Gastrocnemius medialis (tissue), 4 donors: ENCODE measurements around the gene CACNB4. TPM values are rescaled to one million over a fixed set of nuclear protein-coding genes. Genes with fewer than 3 reads are reported as not detected.

ENCODE experiments used
- ATAC-seq, 2 donors: fragments of 150-250 bp; one replicate each; pipeline ENCODE4 v1.9.1; 2016
- DNase-seq, 2 donors: peaks; one replicate each; pipeline ENCODE4 v3.0.0-alpha.2; 2019
- H3K27ac ChIP-seq, 4 donors: fragments of 200-600 bp; sonication (generic); 1 replicate in 1 of 4; 2 replicates in 3 of 4; pipeline ENCODE4 v1.5.1; 2016 to 2018; ENCODE audit warnings: mild to moderate bottlenecking in 2 of 4, moderate library complexity in 1 of 4
- H3K27me3 ChIP-seq, 3 donors: fragments of 200-600 bp; sonication (generic) in 2 of 3; 1 replicate in 1 of 3; 2 replicates in 2 of 3; pipeline versions ENCODE4 v1.5.1 to v1.6.0; 2016 to 2019; ENCODE audit warnings: mild to moderate bottlenecking in 1 of 3, moderate library complexity in 1 of 3
- H3K36me3 ChIP-seq, 2 donors: fragments of 200-600 bp; sonication (generic) in 1 of 2; one replicate each; pipeline ENCODE4 v1.5.1; 2017 to 2018
- H3K4me1 ChIP-seq, 2 donors: fragments of 200-600 bp; sonication (generic) in 1 of 2; one replicate each; pipeline ENCODE4 v1.5.1; 2016 to 2017; ENCODE audit warnings: mild to moderate bottlenecking in 2 of 2
- H3K4me3 ChIP-seq, 4 donors: fragments of 200-600 bp; sonication (generic) in 3 of 4; 1 replicate in 1 of 4; 2 replicates in 3 of 4; pipeline ENCODE4 v1.5.1; 2016 to 2019; ENCODE audit warnings: mild to moderate bottlenecking in 2 of 4
- H3K9me3 ChIP-seq, 3 donors: fragments of 200-600 bp; sonication (generic) in 2 of 3; 1 replicate in 1 of 3; 2 replicates in 2 of 3; pipeline ENCODE4 v1.5.1; 2016 to 2019
- POLR2A ChIP-seq, 2 donors: fragments of 450-650 bp; IDR thresholded peaks; one replicate each; pipeline ENCODE4 v1.6.1; 2017; ENCODE audit warnings: antibody characterized with exemption in 2 of 2, mild to moderate bottlenecking in 2 of 2, moderate library complexity in 2 of 2
- in situ Hi-C, 4 donors: fragments of 200-750 bp; cut with MboI; loops; one replicate each; pipeline versions ENCODE4 v1.15.0 to v1.8.0; 2017; ENCODE audit warnings: low sequenced_read_pairs in 4 of 4
- intact Hi-C: fragments of 100-400 bp; cut with DNase I; formaldehyde crosslinking; loops from one replicate; pipeline ENCODE4 v1.15.1; 2023; ENCODE audit warnings: low total_unique reads
- total RNA-seq, 4 donors: library from RNA; depleted of rRNA; stranded (reverse); fragments of >200 nt; gene quantifications; one replicate each; pipeline versions ENCODE4 v1.1.0 to v1.2.3, GENCODE V29; 2016
- TF ChIP-seq, protein P1 (sequence below), 5 experiments: fragments of 450-650 bp in 3 of 5; fragments of 200-600 bp in 2 of 5; sonication (generic) in 2 of 5; IDR thresholded peaks in 4 of 5; conservative IDR thresholded peaks in 1 of 5; 1 replicate in 4 of 5; 2 replicates in 1 of 5; pipeline ENCODE4 v1.5.1; 2016 to 2019; ENCODE audit warnings: antibody characterized with exemption in 5 of 5, mild to moderate bottlenecking in 3 of 5, moderate library complexity in 3 of 5

Gene CACNB4
- total RNA-seq, 4 donors from 2014 or later: 0.04 to 0.56 (median 0.36) TPM

DNA sequence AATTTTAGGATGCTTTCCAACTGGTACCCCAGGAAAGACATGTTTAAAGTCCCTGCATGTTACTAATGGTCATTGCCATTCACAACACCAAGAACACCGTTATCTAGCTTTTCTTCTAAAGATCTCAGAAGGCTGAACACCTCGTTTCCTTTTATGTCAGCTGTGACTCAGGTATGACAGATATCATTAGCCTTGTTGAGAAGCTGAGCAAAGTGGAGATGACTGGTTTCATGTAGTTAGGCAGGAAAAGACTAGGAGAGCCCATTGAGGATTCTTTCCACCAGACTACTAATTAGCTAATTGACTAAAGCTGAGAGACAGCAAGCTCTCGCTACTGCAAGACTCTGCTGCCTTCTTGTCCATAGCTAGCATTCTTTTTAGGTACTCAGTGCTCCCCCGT, 238.6 kb downstream of the CACNB4 start:
- Histone ChIP-seq H3K27ac (no peak overlapping the region), H3K4me1 (no peaks in the 10 kb centered on the region), H3K36me3 (no peaks in the 10 kb centered on the region), H3K27me3 (no peaks in the 10 kb centered on the region), H3K4me3 (no peak overlapping the region), H3K9me3 (no peaks in the 10 kb centered on the region)
- TF ChIP-seq, protein P1, sequence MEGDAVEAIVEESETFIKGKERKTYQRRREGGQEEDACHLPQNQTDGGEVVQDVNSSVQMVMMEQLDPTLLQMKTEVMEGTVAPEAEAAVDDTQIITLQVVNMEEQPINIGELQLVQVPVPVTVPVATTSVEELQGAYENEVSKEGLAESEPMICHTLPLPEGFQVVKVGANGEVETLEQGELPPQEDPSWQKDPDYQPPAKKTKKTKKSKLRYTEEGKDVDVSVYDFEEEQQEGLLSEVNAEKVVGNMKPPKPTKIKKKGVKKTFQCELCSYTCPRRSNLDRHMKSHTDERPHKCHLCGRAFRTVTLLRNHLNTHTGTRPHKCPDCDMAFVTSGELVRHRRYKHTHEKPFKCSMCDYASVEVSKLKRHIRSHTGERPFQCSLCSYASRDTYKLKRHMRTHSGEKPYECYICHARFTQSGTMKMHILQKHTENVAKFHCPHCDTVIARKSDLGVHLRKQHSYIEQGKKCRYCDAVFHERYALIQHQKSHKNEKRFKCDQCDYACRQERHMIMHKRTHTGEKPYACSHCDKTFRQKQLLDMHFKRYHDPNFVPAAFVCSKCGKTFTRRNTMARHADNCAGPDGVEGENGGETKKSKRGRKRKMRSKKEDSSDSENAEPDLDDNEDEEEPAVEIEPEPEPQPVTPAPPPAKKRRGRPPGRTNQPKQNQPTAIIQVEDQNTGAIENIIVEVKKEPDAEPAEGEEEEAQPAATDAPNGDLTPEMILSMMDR (IDR thresholded peaks at IDR 0.05 in 4 of 5, conservative IDR thresholded peaks at IDR 0.05 in 1 of 5): no peak
- no peak for TF ChIP-seq POLR2A (IDR thresholded peaks at IDR 0.05)
- intact Hi-C loops: no loop called here
- ATAC-seq (no peak), DNase-seq (no peak)
- in situ Hi-C loops: no loop called here

DNA sequence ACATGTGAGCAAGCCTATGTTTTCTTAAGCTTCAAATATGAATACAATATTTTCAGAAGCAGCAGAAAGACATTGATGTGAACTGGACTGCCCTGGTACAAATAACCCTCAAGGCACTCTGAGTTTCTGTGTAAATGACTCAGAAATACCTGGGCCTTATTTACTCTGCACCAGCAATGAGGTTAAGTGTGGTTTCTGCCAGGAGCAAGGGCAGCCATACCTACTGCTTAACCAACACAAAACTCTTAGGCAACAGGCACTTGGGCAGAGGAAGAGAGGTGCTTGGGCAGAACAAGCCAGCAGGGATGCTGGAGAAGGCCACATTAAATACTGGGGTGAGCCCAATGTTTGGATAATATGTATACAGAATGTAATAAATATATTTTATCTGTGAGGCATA, 241.2 kb downstream of the CACNB4 start:
- H3K27ac ChIP-seq: no peak overlapping the region
- intact Hi-C loops: no loop called here
- ATAC-seq: no peak
- in situ Hi-C loops: no loop called here
- H3K36me3 ChIP-seq: no peaks in the 10 kb centered on the region
- no peaks in the 10 kb centered on the region for H3K9me3 ChIP-seq
- H3K4me1 ChIP-seq: peaks cover 0 to under 1% of the 10 kb centered on the region in 2 donors
- DNase-seq: no peak
- TF ChIP-seq POLR2A (IDR thresholded peaks at IDR 0.05): no peak
- TF ChIP-seq, protein P1 (IDR thresholded peaks at IDR 0.05 in 4 of 5, conservative IDR thresholded peaks at IDR 0.05 in 1 of 5): no peak
- no peaks in the 10 kb centered on the region for H3K27me3 ChIP-seq
- H3K4me3 ChIP-seq: no peak overlapping the region

DNA sequence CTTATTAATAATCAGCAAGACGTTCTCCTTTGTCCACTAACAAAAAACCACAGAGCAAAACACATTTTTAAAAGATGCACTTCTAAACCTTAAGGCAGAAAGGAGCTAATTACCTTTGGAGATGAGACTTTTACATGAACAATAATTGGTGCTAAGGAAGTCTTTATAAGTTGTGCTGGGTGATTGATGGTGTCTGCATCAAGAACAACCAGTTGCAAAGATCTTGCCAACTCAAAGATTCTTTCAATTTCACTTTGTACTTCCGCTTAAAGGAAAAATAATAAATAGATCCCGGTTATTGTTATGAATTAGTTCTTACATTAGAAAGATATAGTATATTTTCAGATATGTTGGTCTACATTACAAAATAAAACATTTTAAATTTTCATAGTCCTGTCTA, 243.7 kb downstream of the CACNB4 start:
- in situ Hi-C loops (no loop called here), intact Hi-C loops (no loop called here)
- Histone ChIP-seq H3K9me3 (no peaks in the 10 kb centered on the region), H3K36me3 (no peaks in the 10 kb centered on the region), H3K4me3 (no peak overlapping the region), H3K4me1 (peaks cover 10% of the 10 kb centered on the region in 2 donors), H3K27me3 (no peaks in the 10 kb centered on the region), H3K27ac (no peak overlapping the region)
- ATAC-seq: no peak
- no peak for DNase-seq
- TF ChIP-seq POLR2A (IDR thresholded peaks at IDR 0.05): no peak
- TF ChIP-seq, protein P1 (IDR thresholded peaks at IDR 0.05 in 4 of 5, conservative IDR thresholded peaks at IDR 0.05 in 1 of 5): no peak

- DNase-seq (no peak), ATAC-seq (no peak)
- H3K4me1 ChIP-seq: peaks cover 10% of the 10 kb centered on the region in 2 donors
- H3K36me3 ChIP-seq: no peaks in the 10 kb centered on the region
- H3K9me3 ChIP-seq: no peaks in the 10 kb centered on the region
- H3K4me3 ChIP-seq: no peak overlapping the region
- intact Hi-C loops: no loop called here
- in situ Hi-C loops: no loop called here
- TF ChIP-seq, protein P1 (IDR thresholded peaks at IDR 0.05 in 4 of 5, conservative IDR thresholded peaks at IDR 0.05 in 1 of 5): no peak
- TF ChIP-seq POLR2A (IDR thresholded peaks at IDR 0.05): no peak
- H3K27me3 ChIP-seq: no peaks in the 10 kb centered on the region
- H3K27ac ChIP-seq: no peak overlapping the region
These were observed 245.6 kb downstream of the CACNB4 start for GRCh38 chr2:151853070-151853758.
